SK-N-SH treated with all-trans-retinoic acid at 6 μM for 48 hours (cell line): Measurements from ENCODE around the gene FRS2.

Source experiments
- ATAC-seq: fragments of 200-7000 bp; cut with Tn5 transposase; 3 replicates; pipeline ENCODE4 v1.9.1; 2020; ENCODE audit warnings: mild to moderate bottlenecking, moderate library complexity
- BACH2 ChIP-seq: fragments of 250-450 bp; sonication (Bioruptor Pico); IDR thresholded peaks from 2 replicates; pipeline ENCODE4 v1.9.0; 2021; ENCODE audit warnings: mild to moderate bottlenecking, borderline replicate concordance
- CSDC2 ChIP-seq: fragments of 250-450 bp; sonication (Bioruptor Pico); IDR thresholded peaks from 2 replicates; pipeline ENCODE4 v1.5.0; 2020; ENCODE audit warnings: mild to moderate bottlenecking, moderate library complexity
- CSRNP3 ChIP-seq: fragments of 250-450 bp; sonication (Bioruptor Pico); IDR thresholded peaks from 2 replicates; pipeline ENCODE4 v1.5.1; 2021; ENCODE audit warnings: mild to moderate bottlenecking, moderate library complexity
- ESRRG ChIP-seq: fragments of 250-450 bp; sonication (Bioruptor Pico); IDR thresholded peaks from 2 replicates; pipeline ENCODE4 v1.6.1; 2021; ENCODE audit warnings: mild to moderate bottlenecking
- ISL1 ChIP-seq: fragments of 250-450 bp; sonication (Bioruptor Pico); IDR thresholded peaks from 2 replicates; pipeline ENCODE4 v2.1.2; 2022; ENCODE audit warnings: mild to moderate bottlenecking, moderate library complexity
- OSR1 ChIP-seq: fragments of 250-450 bp; sonication (Bioruptor Pico); IDR thresholded peaks from 2 replicates; pipeline ENCODE4 v1.8.0; 2022; ENCODE audit warnings: moderate library complexity, mild to moderate bottlenecking, inconsistent platforms
- PATZ1 ChIP-seq: fragments of 250-450 bp; sonication (Bioruptor Pico); IDR thresholded peaks from 2 replicates; pipeline ENCODE4 v1.8.0; 2020; ENCODE audit warnings: mild to moderate bottlenecking, moderate library complexity, borderline replicate concordance
- RARB ChIP-seq: fragments of 250-450 bp; sonication (Bioruptor Pico); IDR thresholded peaks from 2 replicates; pipeline ENCODE4 v1.8.0; 2021; ENCODE audit warnings: mild to moderate bottlenecking, moderate library complexity
- SNAI2 ChIP-seq: fragments of 250-450 bp; sonication (Bioruptor Pico); IDR thresholded peaks from 2 replicates; pipeline ENCODE4 v1.5.0; 2020; ENCODE audit warnings: mild to moderate bottlenecking, moderate library complexity
- TCF4 ChIP-seq: fragments of 250-450 bp; sonication (Bioruptor Pico); IDR thresholded peaks from 2 replicates; pipeline ENCODE4 v1.8.0; 2021; ENCODE audit warnings: mild to moderate bottlenecking, moderate library complexity, borderline replicate concordance
- TOX ChIP-seq: fragments of 250-450 bp; sonication (Bioruptor Pico); IDR thresholded peaks from 2 replicates; pipeline ENCODE4 v1.8.0; 2021; ENCODE audit warnings: mild to moderate bottlenecking, moderate library complexity, borderline replicate concordance
- TSHZ2 ChIP-seq: fragments of 250-450 bp; sonication (Bioruptor Pico); IDR thresholded peaks from 2 replicates; pipeline ENCODE4 v1.5.0; 2020; ENCODE audit warnings: mild to moderate bottlenecking, moderate library complexity
- ZC3H10 ChIP-seq: fragments of 250-450 bp; sonication (Bioruptor Pico); IDR thresholded peaks from 2 replicates; pipeline ENCODE4 v1.5.1; 2021; ENCODE audit warnings: mild to moderate bottlenecking, moderate library complexity
- ZFP3 ChIP-seq: fragments of 250-450 bp; sonication (Bioruptor Pico); IDR thresholded peaks from 2 replicates; pipeline ENCODE4 v1.5.0; 2020; ENCODE audit warnings: mild to moderate bottlenecking, moderate library complexity
- ZFP30 ChIP-seq: fragments of 450-650 bp; formaldehyde crosslinking; IDR thresholded peaks from 2 replicates; pipeline ENCODE4 v1.5.0; 2022; ENCODE audit warnings: mild to moderate bottlenecking, moderate library complexity
- ZNF565 ChIP-seq: fragments of 450-650 bp; formaldehyde crosslinking; conservative IDR thresholded peaks from 2 replicates; pipeline ENCODE4 v1.5.0; 2020; ENCODE audit warnings: low read depth, mild to moderate bottlenecking, moderate library complexity
- ZNF70 ChIP-seq: fragments of 450-650 bp; formaldehyde crosslinking; IDR thresholded peaks from 2 replicates; pipeline ENCODE4 v1.5.0; 2020; ENCODE audit warnings: mild to moderate bottlenecking, moderate library complexity
- ZNF8 ChIP-seq: fragments of 450-650 bp; formaldehyde crosslinking; IDR thresholded peaks from 2 replicates; pipeline ENCODE4 v1.5.0; 2020; ENCODE audit warnings: mild to moderate bottlenecking, moderate library complexity
- TF ChIP-seq, protein P1 (sequence below): fragments of 250-450 bp; sonication (Bioruptor Pico); IDR thresholded peaks from 2 replicates; pipeline ENCODE4 v1.8.0; 2021; ENCODE audit warnings: low read depth, mild to moderate bottlenecking, moderate library complexity, borderline replicate concordance

FRS2 gene

DNA sequence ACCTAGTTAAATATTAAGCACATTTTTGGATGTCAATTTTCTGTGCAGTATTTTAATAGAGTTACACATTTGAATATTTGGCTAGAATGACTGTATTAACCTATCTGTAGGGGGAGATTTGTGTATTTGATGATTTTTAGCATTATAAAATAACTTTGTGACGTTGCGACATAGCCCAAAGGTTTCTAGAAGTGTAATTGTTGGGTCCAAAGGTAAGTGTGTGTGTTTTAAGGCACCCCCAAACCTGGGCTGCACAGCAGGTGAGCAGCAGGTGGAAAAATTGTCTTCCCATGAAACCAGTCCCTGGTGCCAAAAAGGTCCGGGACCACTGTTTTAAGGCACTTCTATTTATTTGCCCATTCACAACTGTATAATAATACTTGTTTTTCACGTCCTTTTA lies 118.3 kb downstream of the FRS2 start (continued):
- TF ChIP-seq ZFP30 (CRISPR knock-in tag) (no peak), PATZ1 (CRISPR knock-in tag) (no peak), ZFP3 (CRISPR knock-in tag) (no peak), ZNF565 (CRISPR knock-in tag) (no peak)

GRCh38 chr12:69589082-69589481 lies 118.9 kb downstream of the FRS2 start:
- no peak for ATAC-seq
- no peak for TF ChIP-seq SNAI2 (CRISPR knock-in tag)
- no peak for TF ChIP-seq ZFP30 (CRISPR knock-in tag)
- TF ChIP-seq ZFP3 (CRISPR knock-in tag), result no peak
- TF ChIP-seq TSHZ2, result no peak
- TF ChIP-seq ZNF70, result no peak
- no peak for TF ChIP-seq ZNF565 (CRISPR knock-in tag)
- TF ChIP-seq ESRRG (CRISPR knock-in tag), result no peak
- no peak for TF ChIP-seq ISL1
- no peak for TF ChIP-seq OSR1 (CRISPR knock-in tag)
- TF ChIP-seq RARB, result no peak
- no peak for TF ChIP-seq CSDC2 (CRISPR knock-in tag)
- TF ChIP-seq BACH2 (CRISPR knock-in tag), result no peak
- TF ChIP-seq, protein P1, sequence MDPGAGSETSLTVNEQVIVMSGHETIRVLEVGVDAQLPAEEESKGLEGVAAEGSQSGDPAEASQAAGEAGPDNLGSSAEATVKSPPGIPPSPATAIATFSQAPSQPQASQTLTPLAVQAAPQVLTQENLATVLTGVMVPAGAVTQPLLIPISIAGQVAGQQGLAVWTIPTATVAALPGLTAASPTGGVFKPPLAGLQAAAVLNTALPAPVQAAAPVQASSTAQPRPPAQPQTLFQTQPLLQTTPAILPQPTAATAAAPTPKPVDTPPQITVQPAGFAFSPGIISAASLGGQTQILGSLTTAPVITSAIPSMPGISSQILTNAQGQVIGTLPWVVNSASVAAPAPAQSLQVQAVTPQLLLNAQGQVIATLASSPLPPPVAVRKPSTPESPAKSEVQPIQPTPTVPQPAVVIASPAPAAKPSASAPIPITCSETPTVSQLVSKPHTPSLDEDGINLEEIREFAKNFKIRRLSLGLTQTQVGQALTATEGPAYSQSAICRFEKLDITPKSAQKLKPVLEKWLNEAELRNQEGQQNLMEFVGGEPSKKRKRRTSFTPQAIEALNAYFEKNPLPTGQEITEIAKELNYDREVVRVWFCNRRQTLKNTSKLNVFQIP (CRISPR knock-in tag), result no peak
- no peak for TF ChIP-seq ZNF8 (CRISPR knock-in tag)
- TF ChIP-seq TOX (CRISPR knock-in tag), result no peak
- TF ChIP-seq ZC3H10, result no peak
- TF ChIP-seq TCF4 (CRISPR knock-in tag), result no peak
- TF ChIP-seq, all 23 proteins: peak for 0

DNA sequence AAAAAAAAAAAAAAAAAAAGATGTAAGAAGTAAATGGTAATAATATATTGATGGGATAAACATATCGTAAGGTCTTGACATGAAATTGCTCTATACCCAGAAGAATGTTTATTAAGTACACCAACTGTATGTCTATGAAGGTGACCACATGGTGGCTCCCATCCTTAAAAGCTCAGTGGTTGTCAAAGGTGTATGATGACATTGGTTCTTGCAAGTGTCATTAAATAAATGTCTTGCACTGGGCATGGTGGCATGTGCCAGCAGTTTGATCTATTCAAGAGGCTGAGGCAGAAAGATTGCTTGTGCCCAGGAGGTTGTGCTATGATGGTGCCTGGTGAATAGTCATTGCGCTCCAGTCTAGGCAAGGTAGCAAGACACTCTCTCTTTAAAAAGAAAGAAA lies 125.5 kb downstream of the FRS2 start:
- no peak for TF ChIP-seq CSRNP3 (CRISPR knock-in tag)
- no peak; the same call in 1 of the 3 replicates for ATAC-seq

- TF ChIP-seq CSRNP3 (CRISPR knock-in tag) (no peak), ZFP30 (CRISPR knock-in tag) (no peak), TOX (CRISPR knock-in tag) (no peak), SNAI2 (CRISPR knock-in tag) (no peak), TCF4 (CRISPR knock-in tag) (no peak), CSDC2 (CRISPR knock-in tag) (no peak), ZNF8 (CRISPR knock-in tag) (no peak), ZNF565 (CRISPR knock-in tag) (no peak), OSR1 (CRISPR knock-in tag) (no peak), ZC3H10 (no peak), RARB (no peak), TSHZ2 (no peak), ZFP3 (CRISPR knock-in tag) (no peak)
- no peak for ATAC-seq
Measured at GRCh38 chr12:69598174-69598753, 128.1 kb downstream of the FRS2 start.
